ENCODE measurements around the gene GRAMD2A.

GRCh38 chr15:72223278-72223677 is 25.7 kb upstream of the GRAMD2A start:
- no peak for TF ChIP-seq CTCF (IDR thresholded peaks at IDR 0.05)
- TF ChIP-seq POLR2A (IDR thresholded peaks at IDR 0.05): no peak
